Stomach (tissue), 4 donors: ENCODE results near the gene KIDINS220.

Source experiments
- CTCF ChIP-seq, 7 experiments: fragments of 450-650 bp in 4 of 7; fragments of 200-600 bp in 3 of 7; sonication (generic) in 3 of 7; IDR thresholded peaks; one replicate each; pipeline ENCODE4 v1.5.1; 2016 to 2019; ENCODE audit warnings: antibody characterized with exemption in 7 of 7, control low read depth in 2 of 7, mild to moderate bottlenecking in 1 of 7
- POLR2A ChIP-seq, 4 donors: fragments of 450-650 bp; IDR thresholded peaks; one replicate each; pipeline ENCODE4 v1.6.1; 2016; ENCODE audit warnings: antibody characterized with exemption in 4 of 4, control low read depth in 2 of 4, mild to moderate bottlenecking in 1 of 4, moderate library complexity in 1 of 4

GRCh38 chr2:8740136-8740535, 97.3 kb downstream of the KIDINS220 start:
- no peak for TF ChIP-seq POLR2A (IDR thresholded peaks at IDR 0.05)
- TF ChIP-seq CTCF (IDR thresholded peaks at IDR 0.05): no peak
